B cell (primary cell): ENCODE results near the gene CERS5. TPM values are rescaled to one million over a fixed set of nuclear protein-coding genes. Genes with fewer than 3 reads are reported as not detected.

Experiments
- ATAC-seq: fragments of 200-7000 bp; cut with Tn5 transposase; one replicate; pipeline ENCODE4 v1.10.0; 2021; ENCODE audit warnings: low read depth, mild to moderate bottlenecking, moderate number of reproducible peaks, moderate library complexity
- CTCF ChIA-PET: fragments of 350-600 bp; sonication (Branson Sonifier 250); formaldehyde crosslinking; loops from one replicate; lab custom pipeline; 2021; ENCODE audit warnings: antibody characterized with exemption, inconsistent platforms; lab: Charles Lee
- POLR2A ChIA-PET: fragments of 350-600 bp; sonication (Branson Sonifier 250); formaldehyde crosslinking; loops from one replicate; lab custom pipeline; 2021; ENCODE audit warnings: antibody characterized with exemption; lab: Charles Lee
- DNase-seq: peaks from one replicate; pipeline ENCODE4 v3.0.0; 2013
- H2AFZ ChIP-seq: 2 replicates; pipeline ENCODE4 v1.6.1; 2012; ENCODE audit warnings: mild to moderate bottlenecking, low read depth, low read length; ENCODE audit not compliant: insufficient read depth, poor library complexity, severe bottlenecking
- H3K27ac ChIP-seq, 2 donors: 1 replicate in 1 of 2; 2 replicates in 1 of 2; pipeline ENCODE4 v1.5.1; 2012 to 2013; ENCODE audit warnings: low read length in 2 of 2, mild to moderate bottlenecking in 2 of 2, moderate library complexity in 1 of 2
- H3K27me3 ChIP-seq, 4 experiments: fragments of 200-600 bp in 1 of 4; sonication (generic) in 1 of 4; replicated peaks in 1 of 4; 1 replicate in 2 of 4; 2 replicates in 2 of 4; pipeline versions ENCODE4 v1.6.1 to v1.7.0; 2013 to 2016; ENCODE audit warnings: low read length in 3 of 4, mild to moderate bottlenecking in 2 of 4, mixed read lengths in 1 of 4, moderate library complexity in 1 of 4; ENCODE audit not compliant: insufficient read depth in 4 of 4, control insufficient read depth in 3 of 4; ENCODE audit errors: control extremely low read depth in 1 of 4
- H3K36me3 ChIP-seq, 2 experiments: replicated peaks in 1 of 2; 1 replicate in 1 of 2; 2 replicates in 1 of 2; pipeline versions ENCODE4 v1.6.1 to v1.7.1; 2013; ENCODE audit warnings: low read length in 1 of 2; ENCODE audit not compliant: insufficient read depth in 2 of 2, control insufficient read depth in 1 of 2; ENCODE audit errors: control extremely low read depth in 1 of 2, extremely low read depth in 1 of 2
- H3K4me1 ChIP-seq, 2 donors: fragments of 200-600 bp in 1 of 2; sonication (generic) in 1 of 2; 1 replicate in 1 of 2; 2 replicates in 1 of 2; pipeline versions ENCODE4 v1.5.1 to v1.6.1; 2013 to 2017; ENCODE audit warnings: low read length in 2 of 2; ENCODE audit not compliant: control insufficient read depth in 2 of 2, insufficient read depth in 2 of 2
- H3K4me2 ChIP-seq: replicated peaks from 2 replicates; pipeline ENCODE3; 2012; ENCODE audit warnings: mild to moderate bottlenecking, low read depth, low read length; ENCODE audit not compliant: poor library complexity, severe bottlenecking
- H3K4me3 ChIP-seq, 5 experiments: fragments of 200-600 bp in 1 of 5; sonication (generic) in 1 of 5; 1 replicate in 3 of 5; 2 replicates in 2 of 5; pipeline versions ENCODE4 v1.5.1 to v1.7.0; 2011 to 2016; ENCODE audit warnings: low read length in 4 of 5, mild to moderate bottlenecking in 4 of 5, low read depth in 2 of 5, control low read depth in 1 of 5, moderate library complexity in 1 of 5; ENCODE audit not compliant: insufficient read depth in 1 of 5; ENCODE audit errors: control extremely low read depth in 1 of 5, extremely low read depth in 1 of 5
- H3K79me2 ChIP-seq: fragments of 200-600 bp; sonication (generic); one replicate; pipeline ENCODE4 v1.6.0; 2016; ENCODE audit warnings: low read length; ENCODE audit not compliant: control insufficient read depth, insufficient read depth
- H3K9ac ChIP-seq: fragments of 200-600 bp; sonication (generic); 2 replicates; pipeline ENCODE4 v1.6.1; 2017; ENCODE audit warnings: mild to moderate bottlenecking, low read length, moderate library complexity
- H3K9me3 ChIP-seq, 3 donors: one replicate each; pipeline versions ENCODE4 v1.6.1 to v1.7.1; 2013; ENCODE audit warnings: low read length in 2 of 3; ENCODE audit not compliant: control insufficient read depth in 2 of 3, insufficient read depth in 1 of 3; ENCODE audit errors: control extremely low read depth in 1 of 3
- H4K20me1 ChIP-seq: 2 replicates; pipeline ENCODE4 v1.6.0; 2012; ENCODE audit warnings: mild to moderate bottlenecking, low read length; ENCODE audit not compliant: insufficient read depth, control insufficient read depth, poor library complexity, severe bottlenecking
- H3K27ac Mint-ChIP-seq: one replicate; pipeline ENCODE4 v1.8.0; 2021; ENCODE audit warnings: mixed read lengths
- H3K27me3 Mint-ChIP-seq: one replicate; pipeline ENCODE4 v1.8.0; 2021; ENCODE audit warnings: mixed read lengths
- H3K4me1 Mint-ChIP-seq: one replicate; pipeline ENCODE4 v1.8.0; 2021; ENCODE audit warnings: mixed read lengths
- H3K4me3 Mint-ChIP-seq: one replicate; pipeline ENCODE4 v1.8.0; 2021; ENCODE audit warnings: mixed read lengths
- H3K9me3 Mint-ChIP-seq: one replicate; pipeline ENCODE4 v1.8.0; 2022; ENCODE audit warnings: mixed read lengths; ENCODE audit not compliant: insufficient read depth
- EZH2 ChIP-seq: IDR thresholded peaks from 2 replicates; pipeline ENCODE4 v1.6.1; 2012; ENCODE audit warnings: borderline replicate concordance, low read depth, mild to moderate bottlenecking, moderate library complexity, low read length; ENCODE audit not compliant: insufficient read depth, poor library complexity, severe bottlenecking
- WGBS: methylation state at CpG from one replicate; pipeline ENCODE4 v1.1.5; 2013; ENCODE audit warnings: missing lambda C conversion rate; ENCODE audit not compliant: insufficient coverage; 5-methylcytosine and 5-hydroxymethylcytosine counted together
- intact Hi-C: fragments of 100-400 bp; cut with micrococcal nuclease; formaldehyde crosslinking; loops from one replicate; pipeline ENCODE4 v1.10.0; 2022
- polyA plus RNA-seq: library from polyadenylated mRNA; depleted of rRNA; stranded (reverse); fragments of >200 nt; gene quantifications from 2 replicates; pipeline ENCODE4 v1.2.3, GENCODE V29; 2012
- total RNA-seq, 2 donors: library from RNA; stranded (reverse); fragments of 120-200 nt in 1 of 2; gene quantifications; 1 replicate in 1 of 2; 2 replicates in 1 of 2; pipeline versions ENCODE4 v1.2.3 to v1.2.4, GENCODE V29; 2013 to 2022
- TF ChIP-seq, protein P1 (sequence below): fragments of 200-600 bp; IDR thresholded peaks from one replicate; pipeline ENCODE4 v1.8.0; 2022; ENCODE audit warnings: antibody characterized with exemption, mild to moderate bottlenecking

The CERS5 gene
- total and polyA plus RNA-seq, 2 donors (not counting 1 experiment from before 2014, with no cell fraction given), result 32.3 to 72.0 TPM

- Mint-ChIP-seq H3K4me3 (no peak overlapping the region), H3K27me3 (peaks cover 2% of the 10 kb centered on the region), H3K27ac (peak overlapping the region; percentile 53), H3K9me3 (no peaks in the 10 kb centered on the region), H3K4me1 (peaks cover 18% of the 10 kb centered on the region)
- H3K27ac ChIP-seq, result no peak overlapping the region
- ChIA-PET POLR2A (no interaction called here), CTCF (interaction anchor here (0.7 to 17.2 kb wide), 5 partner anchors 10 to 94 kb away, joined by 3 to 343 read pairs (median 6); partner anchors contain the start of genes CERS5, COX14 and GPD1)
- no peaks in the 10 kb centered on the region for H3K36me3 ChIP-seq
- WGBS, result 63% methylated on average over 33 of the region's 46 CpGs
- H4K20me1 ChIP-seq, result no peaks in the 10 kb centered on the region
- H3K27me3 ChIP-seq, result no peaks in the 10 kb centered on the region
- peak overlapping the region; percentile 8 for H2AFZ ChIP-seq
- H3K9me3 ChIP-seq, result no peaks in the 10 kb centered on the region
- ATAC-seq (no peak), DNase-seq (no peak)
- intact Hi-C loops, result no loop called here
- no peak overlapping the region for H3K4me3 ChIP-seq
- peaks cover 7% of the 10 kb centered on the region for H3K79me2 ChIP-seq
- H3K4me1 ChIP-seq, result peaks cover 6 to 14% of the 10 kb centered on the region in 2 donors
- TF ChIP-seq EZH2, result no peak
- TF ChIP-seq, protein P1, sequence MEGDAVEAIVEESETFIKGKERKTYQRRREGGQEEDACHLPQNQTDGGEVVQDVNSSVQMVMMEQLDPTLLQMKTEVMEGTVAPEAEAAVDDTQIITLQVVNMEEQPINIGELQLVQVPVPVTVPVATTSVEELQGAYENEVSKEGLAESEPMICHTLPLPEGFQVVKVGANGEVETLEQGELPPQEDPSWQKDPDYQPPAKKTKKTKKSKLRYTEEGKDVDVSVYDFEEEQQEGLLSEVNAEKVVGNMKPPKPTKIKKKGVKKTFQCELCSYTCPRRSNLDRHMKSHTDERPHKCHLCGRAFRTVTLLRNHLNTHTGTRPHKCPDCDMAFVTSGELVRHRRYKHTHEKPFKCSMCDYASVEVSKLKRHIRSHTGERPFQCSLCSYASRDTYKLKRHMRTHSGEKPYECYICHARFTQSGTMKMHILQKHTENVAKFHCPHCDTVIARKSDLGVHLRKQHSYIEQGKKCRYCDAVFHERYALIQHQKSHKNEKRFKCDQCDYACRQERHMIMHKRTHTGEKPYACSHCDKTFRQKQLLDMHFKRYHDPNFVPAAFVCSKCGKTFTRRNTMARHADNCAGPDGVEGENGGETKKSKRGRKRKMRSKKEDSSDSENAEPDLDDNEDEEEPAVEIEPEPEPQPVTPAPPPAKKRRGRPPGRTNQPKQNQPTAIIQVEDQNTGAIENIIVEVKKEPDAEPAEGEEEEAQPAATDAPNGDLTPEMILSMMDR, result no peak
- H3K4me2 ChIP-seq, result peak overlapping the region; percentile 3
- H3K9ac ChIP-seq, result no peak overlapping the region
These were observed 85.9 kb downstream of the CERS5 start for GRCh38 chr12:50081096-50081808.

GRCh38 chr12:50079771-50080170 lies 87.4 kb downstream of the CERS5 start:
- DNase-seq (no peak), ATAC-seq (no peak)
- Histone ChIP-seq H3K79me2 (peaks cover 7% of the 10 kb centered on the region), H4K20me1 (no peaks in the 10 kb centered on the region), H2AFZ (no peak overlapping the region), H3K27ac (no peak overlapping the region), H3K9me3 (no peaks in the 10 kb centered on the region), H3K4me3 (no peak overlapping the region), H3K4me1 (peaks cover 0 to 14% of the 10 kb centered on the region in 2 donors), H3K4me2 (no peak overlapping the region), H3K9ac (no peak overlapping the region), H3K36me3 (no peaks in the 10 kb centered on the region), H3K27me3 (no peaks in the 10 kb centered on the region)
- POLR2A ChIA-PET, result no interaction called here
- 97% methylated on average over 3 of the region's 5 CpGs for WGBS
- Mint-ChIP-seq H3K9me3 (no peaks in the 10 kb centered on the region), H3K4me1 (peaks cover 8% of the 10 kb centered on the region), H3K27ac (no peak overlapping the region), H3K4me3 (no peak overlapping the region), H3K27me3 (peaks cover 2% of the 10 kb centered on the region)
- CTCF ChIA-PET, result interaction anchor here (1.1 to 15.9 kb wide), 5 partner anchors 9 to 96 kb away, joined by 3 to 343 read pairs (median 4); partner anchors contain the start of gene CERS5
- intact Hi-C loops, result no loop called here
- no peak for TF ChIP-seq EZH2
- TF ChIP-seq, protein P1, result no peak
